Liver (tissue), 9 donors: Measurements from ENCODE around the gene LEF1. TPM values are rescaled to one million over a fixed set of nuclear protein-coding genes. Genes with fewer than 3 reads are reported as not detected.

ENCODE experiments used
- DNase-seq: peaks from one replicate; pipeline ENCODE4 v3.0.0-alpha.2; 2017; ENCODE audit warnings: low spot score
- H3K27ac ChIP-seq, 2 donors: one replicate each; pipeline ENCODE4 v1.7.0; 2013; ENCODE audit warnings: inconsistent platforms in 2 of 2, low read length in 2 of 2, control low read depth in 1 of 2, low read depth in 1 of 2, mild to moderate bottlenecking in 1 of 2
- H3K27me3 ChIP-seq, 4 donors: one replicate each; pipeline versions ENCODE4 v1.6.1 to v1.7.0; 2013; ENCODE audit warnings: low read length in 3 of 4, inconsistent platforms in 1 of 4, mild to moderate bottlenecking in 1 of 4, moderate library complexity in 1 of 4; ENCODE audit not compliant: control insufficient read depth in 4 of 4, insufficient read depth in 4 of 4
- H3K36me3 ChIP-seq, 4 donors: one replicate each; pipeline versions ENCODE4 v1.6.1 to v1.7.0; 2013; ENCODE audit warnings: low read length in 3 of 4, mild to moderate bottlenecking in 3 of 4, low read depth in 1 of 4, moderate library complexity in 1 of 4; ENCODE audit not compliant: control insufficient read depth in 4 of 4, insufficient read depth in 3 of 4
- H3K4me1 ChIP-seq, 4 donors: one replicate each; pipeline versions ENCODE4 v1.6.1 to v1.7.0; 2013; ENCODE audit warnings: low read length in 3 of 4, mild to moderate bottlenecking in 3 of 4, moderate library complexity in 1 of 4; ENCODE audit not compliant: control insufficient read depth in 4 of 4, insufficient read depth in 4 of 4
- H3K4me3 ChIP-seq, 3 donors: one replicate each; pipeline versions ENCODE4 v1.6.1 to v1.7.0; 2013; ENCODE audit warnings: low read length in 3 of 3, control low read depth in 1 of 3, low read depth in 1 of 3, mild to moderate bottlenecking in 1 of 3
- H3K9ac ChIP-seq, 2 donors: one replicate each; pipeline ENCODE4 v1.7.0; 2013; ENCODE audit warnings: low read length in 2 of 2, mild to moderate bottlenecking in 2 of 2, moderate library complexity in 2 of 2, control low read depth in 1 of 2, low read depth in 1 of 2
- H3K9me3 ChIP-seq, 4 donors: one replicate each; pipeline versions ENCODE4 v1.6.1 to v1.7.0; 2013; ENCODE audit warnings: low read length in 3 of 4; ENCODE audit not compliant: control insufficient read depth in 4 of 4
- ATF3 ChIP-seq: IDR thresholded peaks from 2 replicates; pipeline ENCODE4 v1.6.1; 2016; ENCODE audit warnings: antibody characterized with exemption
- EGR1 ChIP-seq, 2 donors: IDR thresholded peaks; 2 replicates each; pipeline ENCODE4 v1.6.1; 2016 to 2018; ENCODE audit warnings: antibody characterized with exemption in 2 of 2, low read depth in 2 of 2
- FOXA1 ChIP-seq: IDR thresholded peaks from 2 replicates; pipeline ENCODE4 v1.6.1; 2016; ENCODE audit warnings: antibody characterized with exemption
- HNF4A ChIP-seq, 2 donors: conservative IDR thresholded peaks; 2 replicates each; pipeline ENCODE4 v1.6.1; 2016; ENCODE audit warnings: antibody characterized with exemption in 2 of 2, mild to moderate bottlenecking in 2 of 2
- NR2F2 ChIP-seq: IDR thresholded peaks from 2 replicates; pipeline ENCODE4 v1.6.1; 2016; ENCODE audit warnings: antibody characterized with exemption
- RAD21 ChIP-seq, 2 donors: IDR thresholded peaks; 2 replicates each; pipeline ENCODE4 v1.6.1; 2016; ENCODE audit warnings: antibody characterized with exemption in 2 of 2, mild to moderate bottlenecking in 2 of 2
- REST ChIP-seq: IDR thresholded peaks from 2 replicates; pipeline ENCODE4 v1.6.1; 2016; ENCODE audit warnings: antibody characterized with exemption, mild to moderate bottlenecking
- RXRA ChIP-seq, 2 donors: IDR thresholded peaks; 2 replicates each; pipeline ENCODE4 v1.6.1; 2017 to 2018; ENCODE audit warnings: antibody characterized with exemption in 2 of 2, mild to moderate bottlenecking in 1 of 2
- SP1 ChIP-seq: IDR thresholded peaks from 2 replicates; pipeline ENCODE4 v1.6.1; 2018; ENCODE audit warnings: antibody characterized with exemption, mild to moderate bottlenecking
- TAF1 ChIP-seq: conservative IDR thresholded peaks from 2 replicates; pipeline ENCODE4 v1.6.1; 2016; ENCODE audit warnings: antibody characterized with exemption, mild to moderate bottlenecking
- WGBS: extraction: QIAGEN DNeasy Blood & Tissue Kit; methylation state at CpG from one replicate; pipeline ENCODE4 v1.1.7; 2013; 5-methylcytosine and 5-hydroxymethylcytosine counted together
- polyA plus RNA-seq, 2 donors: library from polyadenylated mRNA; stranded (reverse) in 1 of 2; unstranded in 1 of 2; fragments of 200-250 nt in 1 of 2; fragments of >200 nt in 1 of 2; fragmentation: Nextera tagmentation in 1 of 2; extraction: Ambion mirVana in 1 of 2; gene quantifications; one replicate each; pipeline versions ENCODE4 v1.2.1 to v1.2.3, GENCODE V29; 2013 to 2015
- total RNA-seq, 2 donors: library from RNA; depleted of rRNA; stranded (reverse); fragments of >200 nt; gene quantifications; one replicate each; pipeline ENCODE4 v1.2.3, GENCODE V29; 2014
- TF ChIP-seq, protein P1 (sequence below): IDR thresholded peaks from 2 replicates; pipeline ENCODE4 v1.6.1; 2016; ENCODE audit warnings: antibody characterized with exemption
- TF ChIP-seq, protein P2 (sequence below): fragments of 150-350 bp; IDR thresholded peaks from 2 replicates; pipeline ENCODE4 v1.5.1; 2017; ENCODE audit warnings: improper control_type of control experiment, low read depth, low read length; ENCODE audit not compliant: missing input control
- donor health status: healthy.
- donor health status: healthy.
- donor health status: healthy.
- donor health status: healthy.
- donor health status: healthy.

LEF1 gene
- total and polyA plus RNA-seq, 4 donors: 0.22 to 6.4 (median 0.46) TPM

GRCh38 chr4:108029731-108030130 is 139.0 kb downstream of the LEF1 start:
- no peaks in the 10 kb centered on the region for H3K4me1 ChIP-seq
- no peak for DNase-seq
- peaks cover 8 to 76% (median 59%) of the 10 kb centered on the region in 4 donors for H3K36me3 ChIP-seq
- TF ChIP-seq RXRA (IDR thresholded peaks at IDR 0.05) (no peak), REST (no peak), ATF3 (no peak), HNF4A (conservative IDR thresholded peaks at IDR 0.05) (no peak), RAD21 (IDR thresholded peaks at IDR 0.05) (no peak), NR2F2 (no peak), TAF1 (no peak), SP1 (no peak)
- TF ChIP-seq, protein P1, sequence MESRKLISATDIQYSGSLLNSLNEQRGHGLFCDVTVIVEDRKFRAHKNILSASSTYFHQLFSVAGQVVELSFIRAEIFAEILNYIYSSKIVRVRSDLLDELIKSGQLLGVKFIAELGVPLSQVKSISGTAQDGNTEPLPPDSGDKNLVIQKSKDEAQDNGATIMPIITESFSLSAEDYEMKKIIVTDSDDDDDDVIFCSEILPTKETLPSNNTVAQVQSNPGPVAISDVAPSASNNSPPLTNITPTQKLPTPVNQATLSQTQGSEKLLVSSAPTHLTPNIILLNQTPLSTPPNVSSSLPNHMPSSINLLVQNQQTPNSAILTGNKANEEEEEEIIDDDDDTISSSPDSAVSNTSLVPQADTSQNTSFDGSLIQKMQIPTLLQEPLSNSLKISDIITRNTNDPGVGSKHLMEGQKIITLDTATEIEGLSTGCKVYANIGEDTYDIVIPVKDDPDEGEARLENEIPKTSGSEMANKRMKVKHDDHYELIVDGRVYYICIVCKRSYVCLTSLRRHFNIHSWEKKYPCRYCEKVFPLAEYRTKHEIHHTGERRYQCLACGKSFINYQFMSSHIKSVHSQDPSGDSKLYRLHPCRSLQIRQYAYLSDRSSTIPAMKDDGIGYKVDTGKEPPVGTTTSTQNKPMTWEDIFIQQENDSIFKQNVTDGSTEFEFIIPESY: no peak
- no peak overlapping the region for H3K9ac ChIP-seq
- WGBS: 97% methylated on average over 5 of the region's 5 CpGs
- no peaks in the 10 kb centered on the region for H3K27me3 ChIP-seq
- no peak overlapping the region for H3K4me3 ChIP-seq
- no peak overlapping the region for H3K27ac ChIP-seq
- H3K9me3 ChIP-seq: no peaks in the 10 kb centered on the region

- peaks cover 8 to 75% (median 58%) of the 10 kb centered on the region in 4 donors for H3K36me3 ChIP-seq
- WGBS: 92% methylated on average over 9 of the region's 9 CpGs
- DNase-seq: no peak
Observed at GRCh38 chr4:108029016-108029720, 139.6 kb downstream of the LEF1 start.

GRCh38 chr4:108024878-108025165 is 143.9 kb downstream of the LEF1 start:
- Histone ChIP-seq H3K36me3 (peaks cover 13 to 73% (median 57%) of the 10 kb centered on the region in 4 donors), H3K9ac (no peak overlapping the region), H3K4me3 (no peak overlapping the region), H3K4me1 (no peaks in the 10 kb centered on the region), H3K27me3 (no peaks in the 10 kb centered on the region), H3K9me3 (no peaks in the 10 kb centered on the region), H3K27ac (no peak overlapping the region)
- no peak for DNase-seq
- no peak for TF ChIP-seq SP1
- TF ChIP-seq RXRA (IDR thresholded peaks at IDR 0.05): no peak
- TF ChIP-seq, protein P2, sequence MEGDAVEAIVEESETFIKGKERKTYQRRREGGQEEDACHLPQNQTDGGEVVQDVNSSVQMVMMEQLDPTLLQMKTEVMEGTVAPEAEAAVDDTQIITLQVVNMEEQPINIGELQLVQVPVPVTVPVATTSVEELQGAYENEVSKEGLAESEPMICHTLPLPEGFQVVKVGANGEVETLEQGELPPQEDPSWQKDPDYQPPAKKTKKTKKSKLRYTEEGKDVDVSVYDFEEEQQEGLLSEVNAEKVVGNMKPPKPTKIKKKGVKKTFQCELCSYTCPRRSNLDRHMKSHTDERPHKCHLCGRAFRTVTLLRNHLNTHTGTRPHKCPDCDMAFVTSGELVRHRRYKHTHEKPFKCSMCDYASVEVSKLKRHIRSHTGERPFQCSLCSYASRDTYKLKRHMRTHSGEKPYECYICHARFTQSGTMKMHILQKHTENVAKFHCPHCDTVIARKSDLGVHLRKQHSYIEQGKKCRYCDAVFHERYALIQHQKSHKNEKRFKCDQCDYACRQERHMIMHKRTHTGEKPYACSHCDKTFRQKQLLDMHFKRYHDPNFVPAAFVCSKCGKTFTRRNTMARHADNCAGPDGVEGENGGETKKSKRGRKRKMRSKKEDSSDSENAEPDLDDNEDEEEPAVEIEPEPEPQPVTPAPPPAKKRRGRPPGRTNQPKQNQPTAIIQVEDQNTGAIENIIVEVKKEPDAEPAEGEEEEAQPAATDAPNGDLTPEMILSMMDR: no peak

More at GRCh38 chr4:108029016-108029720, 139.6 kb downstream of the LEF1 start:
- H3K27ac ChIP-seq: no peak overlapping the region
- no peaks in the 10 kb centered on the region for H3K4me1 ChIP-seq
- H3K9ac ChIP-seq: no peak overlapping the region
- no peak overlapping the region for H3K4me3 ChIP-seq
- no peaks in the 10 kb centered on the region for H3K9me3 ChIP-seq
- no peaks in the 10 kb centered on the region for H3K27me3 ChIP-seq
- TF ChIP-seq FOXA1: no peak
- TF ChIP-seq EGR1 (IDR thresholded peaks at IDR 0.05; ENCODE audit: low read depth in 2 of 2): no peak
